GM18508 (cell line): Measurements from ENCODE around the gene CD247.

Source experiments
- ATAC-seq: cut with Tn5 transposase; IDR thresholded peaks from one replicate; pipeline ENCODE4 v1.9.1; 2021; ENCODE audit warnings: moderate number of reproducible peaks; ENCODE audit not compliant: insufficient read depth, unreplicated experiment

The CD247 gene

DNA sequence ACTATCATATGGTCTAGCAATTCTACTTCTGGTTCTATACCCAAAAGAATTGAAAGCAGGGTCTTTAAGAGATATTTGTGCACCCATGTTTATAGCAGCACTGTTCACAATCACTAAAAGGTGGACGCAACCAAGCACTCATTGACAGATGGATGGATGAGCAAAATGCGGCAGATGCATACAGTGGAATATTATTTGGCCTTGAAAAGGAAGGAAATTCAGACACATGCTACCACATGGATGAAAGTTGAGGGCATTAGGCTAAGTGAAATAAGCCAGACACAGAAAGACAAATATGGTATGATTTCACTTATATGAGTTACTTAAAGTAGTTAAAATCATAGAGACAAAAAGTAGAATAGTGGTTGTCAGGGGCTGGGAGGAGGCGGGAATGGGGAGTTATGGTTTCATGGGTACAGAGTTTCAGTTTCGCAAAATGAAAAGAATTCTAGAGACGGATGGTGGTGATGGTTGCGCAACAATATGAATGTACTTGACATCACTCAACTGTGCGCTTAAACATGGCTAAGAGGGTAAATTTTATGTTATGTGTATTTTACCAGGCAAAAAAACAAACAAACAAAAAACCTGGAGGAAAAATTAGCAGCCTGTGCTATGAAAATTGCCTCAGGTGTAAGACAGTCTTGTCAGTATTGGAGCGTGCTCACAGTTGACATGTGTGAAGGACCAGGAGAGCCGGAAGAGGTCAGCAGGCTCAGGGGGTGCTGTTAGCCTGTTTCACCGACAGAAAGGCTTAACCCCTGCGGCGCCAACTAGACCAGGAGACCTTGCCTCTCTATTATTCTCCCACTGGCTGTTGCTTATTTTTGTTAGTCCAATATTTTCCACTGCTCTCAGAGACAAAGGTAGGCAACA is 26.5 kb downstream of the CD247 start:
- no peak for ATAC-seq

DNA sequence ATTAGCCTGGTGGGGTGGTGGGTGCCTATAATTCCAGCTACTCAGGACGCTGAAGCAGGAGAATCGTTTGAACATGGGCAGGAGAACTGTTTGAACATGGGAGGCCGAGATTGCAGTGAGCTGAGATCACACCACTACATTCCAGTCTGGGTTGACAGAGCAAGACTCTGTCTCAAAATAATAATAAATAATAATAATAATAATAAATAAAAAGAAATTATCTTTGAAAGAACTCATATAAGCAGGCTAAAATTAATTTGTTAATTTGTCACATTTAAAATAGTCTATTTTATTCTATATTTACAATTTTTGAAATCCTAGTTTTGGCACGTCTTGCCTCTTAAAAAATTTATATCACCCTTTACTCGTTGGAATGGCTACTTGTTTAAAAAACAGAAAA is 27.6 kb downstream of the CD247 start:
- no peak for ATAC-seq

DNA sequence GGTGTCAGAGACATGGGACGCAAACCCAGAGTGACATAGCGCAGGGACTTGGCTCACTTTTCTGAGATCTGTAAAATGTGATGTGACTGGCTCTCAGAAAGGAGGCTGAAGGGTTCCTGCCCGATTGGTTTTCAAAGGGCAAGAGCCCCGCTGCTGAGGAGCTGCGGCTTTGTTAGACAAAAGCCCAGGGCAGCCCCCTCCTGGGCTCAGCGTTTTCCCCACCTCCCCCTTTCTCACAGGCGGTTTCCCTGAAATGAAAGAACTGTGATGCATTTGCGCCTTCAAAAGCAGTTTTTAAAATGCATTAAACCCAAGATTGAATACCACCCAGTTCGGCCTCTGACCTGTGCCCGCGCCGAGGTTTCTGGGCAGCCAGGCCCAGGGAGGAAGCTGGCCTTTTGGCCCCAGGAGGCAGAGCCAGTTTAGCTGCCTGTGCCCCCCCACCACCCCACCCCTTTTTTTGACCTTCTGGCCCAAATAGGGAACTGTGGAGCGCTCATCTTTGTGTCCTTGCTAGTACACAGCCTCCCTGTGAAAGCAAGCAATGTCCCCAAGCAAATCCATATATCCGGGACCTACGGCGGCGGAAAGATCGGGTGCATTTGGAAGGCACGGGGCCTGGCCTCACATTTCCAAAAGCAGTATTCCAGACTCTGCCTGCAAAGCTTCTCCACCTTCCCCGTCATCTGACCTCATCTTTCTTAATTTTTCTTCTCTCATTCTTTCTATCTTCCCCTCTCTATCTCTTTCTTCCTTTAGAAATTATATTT is 28.6 kb downstream of the CD247 start:
- ATAC-seq = no peak

DNA sequence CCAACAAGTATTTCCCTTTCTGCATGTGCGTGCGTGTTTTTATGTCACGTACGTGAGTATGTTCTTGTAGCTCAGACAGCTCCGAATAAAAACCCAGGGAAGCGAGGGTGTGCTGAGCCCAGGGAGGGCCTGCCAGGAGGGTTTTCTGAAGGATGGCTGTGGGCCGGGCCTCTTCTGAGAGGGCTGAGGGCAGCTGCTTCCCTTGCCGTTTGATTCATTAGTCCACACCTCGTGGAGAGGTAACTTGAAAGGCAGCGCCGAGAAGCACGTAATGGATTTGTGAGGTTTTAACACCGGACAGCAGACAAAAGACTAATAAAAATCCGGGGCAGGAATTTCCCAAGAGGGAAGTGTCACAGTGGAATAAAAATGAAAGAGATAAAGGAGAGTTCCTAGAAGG is 29.5 kb downstream of the CD247 start:
- no peak for ATAC-seq

DNA sequence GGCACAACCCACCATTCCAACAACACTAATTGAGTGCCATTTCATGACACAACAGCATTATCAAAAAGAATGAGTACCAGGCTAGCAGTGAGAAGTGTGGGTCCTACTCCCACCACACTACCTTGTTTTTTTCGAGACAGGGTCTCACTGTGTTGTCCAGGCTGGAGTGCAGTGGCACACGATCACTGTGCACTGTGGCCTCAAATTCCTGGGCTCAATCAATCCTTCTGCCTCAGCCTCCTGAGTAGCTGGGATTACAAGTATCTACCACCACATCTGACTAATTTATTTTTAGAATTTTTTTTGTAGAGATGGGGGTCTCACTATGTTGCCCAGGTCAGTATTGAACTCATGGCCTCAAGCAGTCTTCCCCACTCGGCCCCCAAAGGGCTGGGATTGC is 30.7 kb downstream of the CD247 start:
- no peak for ATAC-seq

DNA sequence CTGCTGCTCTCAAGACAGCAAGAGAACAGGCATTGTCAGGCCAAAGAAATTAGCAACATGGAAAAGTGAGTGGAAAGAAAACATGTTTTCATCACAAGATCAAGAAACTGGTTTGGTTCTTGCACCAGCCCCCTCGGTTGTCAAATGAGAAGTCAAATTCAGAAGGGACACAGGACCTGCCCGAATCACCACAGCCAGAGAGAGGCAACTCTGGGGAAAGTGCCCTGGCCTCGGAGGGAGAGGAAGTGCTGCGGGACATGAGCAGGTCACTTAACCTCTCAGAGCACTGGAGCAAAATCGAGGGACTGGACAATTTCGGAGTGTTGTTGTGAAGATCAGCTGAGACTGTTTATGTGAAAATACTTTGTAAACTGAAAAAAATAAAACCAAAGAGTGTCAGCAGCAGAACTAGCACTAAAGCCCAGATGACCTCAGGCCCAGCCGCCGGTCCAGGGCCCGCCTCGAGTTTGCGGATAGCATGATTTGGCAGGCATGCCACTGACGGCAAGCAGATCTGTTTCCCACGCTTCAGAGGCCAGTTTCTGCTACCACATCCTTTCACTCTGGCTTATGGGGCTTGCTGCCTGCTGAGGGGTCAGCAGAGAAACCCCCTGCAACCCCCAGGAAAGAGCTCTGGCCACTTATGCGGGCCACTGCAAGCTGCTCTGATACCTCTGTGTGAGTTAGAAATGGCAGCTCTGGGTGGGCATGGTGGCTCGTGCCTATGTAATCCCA is 32.1 kb downstream of the CD247 start:
- no peak for ATAC-seq

DNA sequence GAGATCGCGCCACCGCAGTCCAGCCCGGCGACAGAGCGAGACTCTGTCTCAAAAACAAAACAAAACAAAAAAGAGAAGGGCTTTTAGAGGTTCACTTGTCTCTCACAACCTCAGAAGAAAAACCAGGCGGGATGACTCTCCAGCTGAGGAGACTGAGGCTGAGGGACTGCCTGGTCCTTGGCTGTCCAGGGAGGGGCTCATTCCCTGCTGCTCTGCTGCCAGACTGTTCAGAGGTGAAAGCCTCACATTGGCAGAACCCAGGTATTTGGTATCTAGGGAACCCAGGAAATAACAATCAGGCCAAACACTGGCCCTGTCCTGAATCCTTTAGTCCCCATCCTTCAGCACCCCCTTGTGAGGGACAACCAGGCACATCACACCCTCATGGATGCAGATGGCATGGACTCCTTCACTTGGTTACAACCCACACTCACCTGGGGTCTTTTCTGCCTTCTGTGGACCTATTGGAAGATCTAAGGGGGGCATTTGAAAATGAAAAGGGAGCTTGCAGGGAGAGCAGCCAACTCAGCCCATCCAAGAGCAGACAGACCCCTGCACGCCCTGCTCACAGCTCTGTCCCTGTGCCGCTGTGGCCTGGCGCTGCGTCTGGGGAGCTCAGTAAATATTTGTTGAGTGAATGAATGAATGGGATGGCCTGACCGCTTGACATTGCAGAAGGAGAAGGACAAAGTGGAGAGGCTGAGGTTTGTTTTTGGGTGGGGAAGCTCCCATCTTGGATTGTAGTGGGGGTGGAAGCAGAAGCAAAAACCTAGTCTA is 33.4 kb downstream of the CD247 start:
- no peak for ATAC-seq

DNA sequence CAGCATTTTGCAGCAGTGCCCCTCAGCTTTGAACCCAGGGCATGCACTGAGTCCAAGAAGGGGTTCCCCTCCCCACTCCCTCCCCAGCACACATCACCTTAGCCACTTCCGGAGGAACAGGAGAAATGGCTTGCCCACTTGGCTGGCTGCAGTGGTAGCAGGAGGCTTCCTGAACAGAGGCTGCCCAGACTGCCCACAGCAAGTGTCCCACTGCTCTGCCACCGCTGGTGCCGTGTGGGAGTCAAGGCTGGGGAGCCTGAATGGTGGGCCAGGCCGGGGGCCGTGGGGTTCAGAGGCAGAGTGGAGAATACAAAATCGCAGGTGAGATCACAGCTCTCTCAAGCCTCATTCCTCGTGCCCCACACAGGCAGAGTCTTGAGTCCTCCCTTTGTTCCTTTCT is 34.5 kb downstream of the CD247 start:
- no peak for ATAC-seq

DNA sequence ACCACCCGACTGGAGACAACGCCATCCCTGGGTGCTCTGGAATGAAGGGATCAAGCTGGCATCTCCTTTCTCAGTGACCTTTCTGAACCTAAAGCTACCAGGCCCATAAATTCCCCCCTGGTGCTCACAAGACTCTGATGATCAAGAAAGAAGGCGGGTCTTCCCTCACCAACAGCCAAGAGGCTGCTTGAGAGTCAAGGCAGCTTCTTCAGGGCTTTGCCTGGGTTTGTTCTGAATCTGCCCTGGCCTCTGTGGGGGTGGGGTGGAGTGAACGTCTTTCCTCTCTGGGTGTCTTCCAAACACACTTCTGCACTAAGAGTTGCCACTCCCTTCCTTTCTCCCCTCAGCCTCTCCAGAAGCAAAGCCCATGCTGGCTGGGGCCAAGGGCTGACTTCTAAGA is 36.1 kb downstream of the CD247 start:
- no peak for ATAC-seq

DNA sequence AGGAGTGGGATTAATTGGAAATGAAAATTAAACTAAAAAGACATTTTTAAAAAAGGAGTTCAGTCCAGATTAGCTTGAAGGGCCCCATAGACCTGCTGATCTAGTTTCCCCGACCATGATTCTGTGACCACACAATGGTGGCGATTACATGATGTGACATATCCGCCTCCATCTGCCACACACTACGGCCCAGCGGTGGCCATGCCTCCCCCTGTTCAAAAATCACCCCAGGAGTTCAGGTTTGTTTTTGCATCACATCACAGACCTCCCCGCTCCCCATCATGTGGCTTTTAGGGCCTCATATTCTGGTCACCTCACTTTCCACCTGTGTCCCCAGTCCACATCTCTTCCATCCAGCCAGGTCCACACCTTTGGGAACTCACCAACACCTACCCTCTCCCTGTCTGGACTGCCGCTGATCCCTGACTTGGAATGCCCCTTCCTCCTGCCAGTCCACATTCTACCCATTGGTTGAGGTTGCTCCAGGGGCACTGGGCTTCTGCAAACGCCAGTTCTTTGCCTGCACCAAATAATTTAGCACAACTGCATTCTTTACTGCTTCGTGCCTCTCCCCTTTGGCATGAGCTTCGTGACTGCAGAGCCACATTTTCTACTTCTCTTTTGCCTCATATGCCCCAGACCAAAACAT is 38.9 kb downstream of the CD247 start:
- ATAC-seq = no peak

DNA sequence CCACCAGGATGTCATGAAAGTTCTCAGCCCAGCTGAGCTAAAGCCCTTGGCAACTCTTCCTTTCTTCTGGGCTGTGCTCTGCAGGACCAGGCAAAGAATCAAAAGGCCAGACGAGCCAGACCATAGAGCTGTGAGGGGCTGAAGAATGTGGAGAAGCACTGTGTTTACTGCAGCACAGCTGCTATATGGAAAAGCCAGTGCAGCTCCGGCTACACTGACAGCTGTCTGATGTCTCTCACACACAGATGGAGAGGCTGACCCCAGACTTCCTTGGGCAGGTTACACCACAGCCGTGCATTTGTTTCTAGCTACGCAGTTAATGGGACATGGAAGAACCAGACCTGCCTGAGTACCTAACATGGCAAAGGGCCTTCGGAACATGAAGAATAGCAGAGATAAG is 40.3 kb downstream of the CD247 start:
- ATAC-seq = no peak

DNA sequence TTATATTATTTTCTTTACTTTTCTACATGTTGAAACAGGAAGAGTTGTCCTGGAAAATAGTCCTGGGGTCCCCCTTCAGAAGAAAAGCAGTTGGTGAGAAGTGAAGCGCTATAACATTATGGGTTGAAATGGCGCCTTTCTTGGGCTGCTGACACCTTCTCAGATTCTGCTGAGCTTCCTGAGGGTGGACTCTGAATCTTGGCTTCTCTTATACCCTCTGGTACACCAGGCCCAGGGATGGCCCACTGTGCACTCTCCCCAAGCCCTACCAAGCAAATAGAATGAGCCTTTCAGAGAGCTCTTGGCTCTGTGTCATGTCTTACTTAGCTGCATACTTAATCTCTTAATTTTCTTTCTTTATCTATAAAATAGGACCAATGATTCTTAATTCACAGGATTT is 42.3 kb downstream of the CD247 start:
- no peak for ATAC-seq

DNA sequence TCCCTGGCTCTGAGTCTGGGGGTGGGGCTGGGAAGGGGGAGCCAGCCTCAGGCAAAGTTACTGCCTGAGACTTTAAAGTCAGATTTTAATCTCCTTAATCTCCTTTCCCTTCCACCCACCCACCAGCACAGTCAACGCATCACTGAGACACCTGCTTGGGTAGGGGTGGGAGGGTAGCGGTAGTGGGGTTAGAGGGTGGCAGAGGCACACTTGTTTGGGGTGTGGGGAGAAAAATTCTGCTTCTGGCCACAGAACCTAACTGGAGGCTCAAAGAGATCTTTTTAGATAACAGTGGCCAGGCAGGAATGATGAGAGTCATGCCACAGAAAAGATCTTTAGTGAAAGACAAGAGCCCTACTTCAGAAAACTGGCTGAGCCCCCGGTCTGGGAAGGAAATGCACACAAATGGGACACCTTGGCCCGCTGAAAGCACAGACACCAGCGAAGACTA is 44.1 kb downstream of the CD247 start:
- no peak for ATAC-seq

DNA sequence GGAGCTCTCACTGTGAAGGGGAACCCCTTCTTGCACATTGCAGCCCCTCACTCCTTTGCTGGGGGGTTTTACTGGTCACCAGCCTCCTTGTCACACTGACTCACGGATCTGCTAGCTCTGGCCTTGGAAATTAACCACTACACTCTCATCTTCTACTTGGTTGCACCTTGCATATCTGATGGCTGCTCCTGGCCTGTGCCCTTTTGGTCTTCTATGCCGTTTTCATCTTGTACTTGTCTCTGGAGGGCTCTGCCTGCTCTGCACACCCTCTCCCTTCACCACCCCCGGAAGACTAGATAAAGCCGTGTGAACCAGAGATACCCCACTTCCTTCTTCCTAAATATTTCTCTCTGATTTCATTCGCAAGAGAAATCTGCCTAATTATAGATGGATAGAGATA is 44.6 kb downstream of the CD247 start:
- no peak for ATAC-seq

DNA sequence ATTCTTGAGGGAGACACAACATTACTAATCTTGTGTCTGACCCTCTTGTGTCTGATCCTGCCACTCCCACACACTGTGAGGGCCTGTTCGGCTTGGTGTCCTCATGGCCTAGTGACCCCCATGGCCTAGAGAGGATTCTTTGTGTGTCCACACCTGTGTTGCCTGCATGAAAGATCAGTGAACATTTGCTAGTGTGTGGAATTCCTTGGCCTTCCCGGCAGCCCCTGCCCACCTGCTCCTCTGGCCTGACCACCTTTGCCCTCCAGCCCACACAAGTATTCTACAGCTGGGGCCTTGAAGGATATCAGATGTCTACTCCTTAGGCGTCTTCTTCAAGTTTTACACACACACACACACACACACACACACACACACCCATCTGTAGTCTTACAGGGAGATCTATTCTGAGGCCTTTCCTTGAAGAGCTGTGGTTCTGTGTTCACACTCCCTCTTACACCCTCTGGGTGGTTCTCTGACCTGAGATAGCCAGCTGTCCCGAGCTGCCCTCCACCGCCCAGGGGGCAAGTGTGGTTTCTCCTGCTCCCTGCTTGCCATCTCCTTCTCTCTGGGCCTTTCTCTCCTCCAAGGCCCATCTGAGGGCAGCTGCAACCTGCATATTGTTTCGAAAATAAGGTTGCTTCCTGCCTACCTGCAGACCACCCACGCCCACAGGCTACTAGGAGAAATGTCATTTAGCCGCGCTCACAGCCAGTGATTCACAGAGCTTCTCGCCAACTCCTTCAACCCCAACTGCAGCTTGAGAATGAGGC is 45.4 kb downstream of the CD247 start:
- ATAC-seq = no peak

DNA sequence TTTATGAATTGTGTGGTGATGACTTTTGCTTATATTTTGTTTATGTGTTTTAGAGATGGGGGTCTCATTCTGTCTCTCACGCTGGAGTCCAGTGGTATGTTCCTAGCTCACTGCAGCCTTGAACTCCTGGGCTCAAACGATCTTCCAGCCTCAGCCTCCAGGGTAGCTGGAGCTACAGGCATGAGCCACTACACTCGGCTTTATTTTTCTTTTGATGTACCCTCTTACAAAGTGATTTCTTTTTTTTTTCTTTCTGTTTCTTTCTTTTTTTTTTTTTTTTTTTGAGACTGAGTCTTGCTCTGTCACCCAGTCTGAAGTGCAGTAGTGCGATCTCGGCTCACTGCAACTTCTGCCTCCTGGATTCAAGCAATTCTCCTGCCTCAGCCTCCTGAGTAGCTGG is 46.8 kb downstream of the CD247 start:
- no peak for ATAC-seq

DNA sequence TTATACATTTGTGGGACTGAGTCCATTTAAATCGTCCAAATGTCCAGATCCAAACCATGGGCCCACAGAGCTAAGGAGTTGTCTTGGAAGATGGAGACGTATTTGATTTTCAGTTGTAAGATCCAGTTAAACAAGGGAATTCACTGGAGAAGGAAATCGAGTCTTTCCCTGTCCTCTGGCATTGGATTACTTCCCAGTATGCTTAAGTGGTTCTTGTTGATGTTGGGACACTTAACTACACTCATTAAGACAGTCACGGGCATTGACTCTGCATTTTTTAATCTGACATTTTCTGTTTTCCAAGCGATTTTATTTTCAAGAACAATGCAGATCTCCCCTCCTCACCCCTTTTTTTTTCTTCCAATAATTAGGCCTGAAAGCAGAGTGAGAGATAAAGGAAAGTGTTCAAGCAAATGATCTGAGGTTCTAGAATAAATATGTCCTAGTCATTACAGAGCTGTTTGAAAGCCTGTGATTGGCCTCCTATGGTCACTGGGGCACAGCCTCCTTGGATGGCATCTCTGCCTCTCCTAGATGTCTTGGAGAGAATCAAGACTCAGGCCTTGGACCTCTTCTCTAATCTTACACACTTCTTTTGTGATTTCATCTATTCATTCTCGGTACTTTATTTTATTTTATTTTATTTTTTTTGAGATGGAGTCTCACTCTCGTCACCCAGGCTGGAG is 48.9 kb downstream of the CD247 start:
- no peak for ATAC-seq

DNA sequence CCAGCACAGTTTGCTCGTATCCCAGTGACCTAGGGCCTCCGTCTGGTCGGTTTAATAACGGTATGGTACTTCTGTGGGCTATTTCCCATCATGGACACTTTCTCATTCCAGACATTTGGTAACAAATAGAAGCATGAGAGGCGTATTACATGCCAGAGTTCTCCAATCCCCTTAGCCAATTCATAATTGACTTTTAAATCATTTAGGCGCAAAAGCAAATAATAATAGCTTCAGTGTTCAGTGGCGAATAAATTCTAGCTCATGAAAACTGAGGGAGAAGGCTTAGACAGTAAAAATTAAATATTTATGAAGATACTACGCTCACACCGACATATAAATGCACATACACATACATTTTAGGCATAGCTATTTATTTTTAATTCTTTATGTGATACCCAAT is 50.6 kb downstream of the CD247 start:
- no peak for ATAC-seq
